ENCODE data around the gene MYRIP.

GRCh38 chr3:40071683-40072238 is 262.4 kb downstream of the MYRIP start:
- TF ChIP-seq CTCF (IDR thresholded peaks at IDR 0.05; ENCODE audit: low read depth, low read length) (no peak), EZH2phosphoT487 (IDR thresholded peaks at IDR 0.05; ENCODE audit: low read depth) (no peak)

All from OCI-LY3 (cell line).